HG03139 (cell line): ENCODE measurements around the gene RFX3.
"Not testable (repeated sequence)": the region's sequence is repeated elsewhere in the genome, so short reads cannot be mapped to it uniquely, and the experiment has no call there.

Experiments used
- ATAC-seq: cut with Tn5 transposase; IDR thresholded peaks from one replicate; pipeline ENCODE4 v1.9.1; 2021; ENCODE audit not compliant: unreplicated experiment

RFX3 gene

DNA sequence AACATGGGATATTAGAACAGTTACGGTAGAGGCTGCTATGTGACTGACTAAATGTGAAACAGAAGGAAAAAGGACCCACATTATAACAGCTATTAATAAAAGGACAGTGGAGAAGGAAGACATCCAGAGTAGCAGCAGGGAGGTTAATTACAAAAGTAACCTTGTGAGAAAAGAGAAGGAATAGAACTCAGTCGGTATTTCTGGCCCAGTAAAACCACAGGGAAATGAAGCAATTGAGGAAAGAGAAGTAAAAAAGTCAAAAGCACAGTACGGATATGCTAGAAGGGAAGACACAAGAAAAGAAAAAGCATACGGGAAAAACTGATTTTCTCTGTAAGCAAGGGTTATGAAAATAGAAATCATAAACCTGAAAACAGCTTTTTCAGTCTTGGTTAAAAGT lies 164.7 kb downstream of the RFX3 start:
- ATAC-seq, result no peak

- no peak for ATAC-seq
Observed at GRCh38 chr9:3360245-3360644, 165.6 kb downstream of the RFX3 start.

- no peak for ATAC-seq
Observed at GRCh38 chr9:3359778-3360177, 166.0 kb downstream of the RFX3 start.

GRCh38 chr9:3359048-3359692 lies 166.6 kb downstream of the RFX3 start:
- ATAC-seq, result no peak

DNA sequence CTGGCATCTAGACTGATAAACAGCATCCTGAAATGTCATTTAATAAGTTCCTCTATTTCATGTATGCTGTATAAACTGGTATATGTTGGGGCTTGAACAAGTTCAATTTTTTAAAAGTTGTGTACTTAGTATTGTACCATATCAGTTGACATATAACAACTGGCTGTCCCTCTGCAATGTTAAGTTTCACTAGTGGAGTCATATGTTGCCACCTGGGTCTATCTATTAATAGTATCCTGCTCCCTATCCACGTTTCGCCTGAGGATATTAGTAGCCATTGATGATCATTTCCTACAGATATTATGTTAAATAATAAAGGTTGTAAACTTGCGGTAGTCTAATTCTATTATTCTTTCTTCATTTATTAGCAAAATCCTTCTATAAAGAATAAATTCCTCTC lies 177.6 kb downstream of the RFX3 start:
- ATAC-seq, result no peak

DNA sequence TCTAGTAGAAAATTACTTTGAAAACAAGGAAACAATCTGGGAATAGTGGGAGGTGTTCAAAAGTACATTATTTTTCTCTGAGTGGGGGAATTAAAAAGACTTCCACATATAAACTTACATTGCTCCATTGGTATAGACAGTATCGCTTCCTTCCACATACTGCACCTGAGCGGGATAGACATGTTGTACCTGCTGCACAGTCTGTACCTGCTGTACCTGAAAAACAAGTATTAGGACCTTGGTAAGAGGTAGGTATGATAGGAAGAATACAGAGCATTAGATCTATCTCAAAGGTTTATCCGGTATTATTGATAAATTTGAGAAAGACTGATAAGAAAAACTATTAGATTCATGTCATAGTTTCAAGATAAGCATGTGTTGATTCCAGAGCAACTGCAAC lies 179.3 kb downstream of the RFX3 start:
- no peak for ATAC-seq

- no peak for ATAC-seq
Observed at GRCh38 chr9:3343671-3344070, 182.1 kb downstream of the RFX3 start.

DNA sequence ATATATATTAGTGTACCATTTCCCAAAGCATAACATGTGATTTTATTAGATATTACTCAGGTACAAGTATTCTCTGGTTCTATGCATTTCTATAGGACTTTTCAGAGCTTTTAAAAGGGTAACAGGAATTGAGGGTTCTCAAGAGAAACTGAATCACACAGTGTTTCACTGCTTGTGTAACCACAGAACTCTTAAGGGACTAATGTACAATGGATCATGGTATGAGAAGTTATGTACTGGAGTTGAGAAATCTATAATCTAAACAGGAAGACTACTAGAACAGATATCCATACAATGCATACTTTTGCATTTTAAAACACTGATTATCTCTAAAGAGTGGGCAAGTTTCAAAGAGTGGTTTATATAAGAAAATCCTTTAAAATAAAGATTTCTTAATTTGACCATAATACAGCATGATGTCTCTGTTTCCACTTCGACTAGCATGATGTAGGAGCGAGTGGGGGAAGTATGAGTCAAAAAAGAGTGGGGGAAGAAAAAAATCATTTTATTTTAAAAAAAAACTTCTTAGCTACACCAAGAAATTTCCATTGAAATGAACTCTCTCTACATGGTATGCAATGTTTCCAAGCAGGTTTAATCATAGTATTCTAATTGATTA lies 183.5 kb downstream of the RFX3 start:
- ATAC-seq, result no peak

DNA sequence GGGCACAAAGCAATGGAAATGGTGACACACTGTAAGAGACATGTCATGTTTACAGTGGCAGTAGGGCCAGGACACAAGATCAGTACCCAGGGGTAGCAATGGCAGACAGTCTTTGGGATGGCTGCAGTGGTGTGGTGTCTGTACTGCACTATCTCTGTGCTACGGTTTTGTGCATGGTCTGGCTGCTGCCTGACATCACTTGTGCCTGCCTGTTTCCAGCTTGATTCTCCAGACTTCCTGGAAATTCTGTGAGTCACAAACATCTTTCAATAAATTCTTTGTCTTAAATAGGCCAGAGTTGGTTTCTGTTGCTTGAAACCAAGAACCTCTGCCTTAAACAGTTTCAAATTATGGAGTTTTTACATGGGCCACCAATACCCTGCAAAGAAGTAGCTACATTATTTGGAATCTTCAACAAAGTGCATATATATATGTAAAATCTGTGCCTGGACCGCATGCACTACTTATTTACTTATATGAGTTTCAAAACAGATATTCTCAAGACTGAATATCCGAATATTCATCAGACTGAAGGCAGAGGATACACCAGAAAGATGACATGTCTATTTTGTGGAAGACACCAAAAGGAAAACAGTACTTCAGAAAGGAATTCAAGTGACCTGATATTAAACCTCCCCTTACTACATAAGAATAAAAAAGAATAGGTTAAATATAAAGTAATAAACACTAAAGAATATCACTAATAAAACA lies 188.1 kb downstream of the RFX3 start:
- no peak for ATAC-seq

- ATAC-seq, result no peak
Observed at GRCh38 chr9:3336951-3337350, 188.8 kb downstream of the RFX3 start.

DNA sequence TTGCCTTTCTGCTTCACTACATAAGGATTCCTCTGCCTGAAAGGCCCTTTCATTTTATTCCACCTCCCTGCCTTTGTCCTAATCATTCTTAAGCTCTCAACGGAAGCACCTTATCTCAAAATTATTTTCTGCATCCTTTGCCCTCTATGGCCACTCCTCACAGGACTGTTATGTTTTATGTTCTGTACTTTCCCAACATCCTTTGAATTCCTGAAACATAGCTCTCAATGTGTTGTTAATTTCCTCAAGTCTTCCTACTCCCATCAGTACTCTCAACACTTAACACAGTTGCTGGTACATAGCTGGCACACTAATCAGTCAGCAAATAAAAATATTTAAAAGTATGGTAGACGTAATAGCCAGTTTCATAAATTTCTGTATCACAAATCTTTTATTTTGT lies 193.0 kb downstream of the RFX3 start:
- ATAC-seq, result no peak

GRCh38 chr9:3331801-3332200 lies 194.0 kb downstream of the RFX3 start:
- no peak for ATAC-seq

GRCh38 chr9:3330792-3331420 lies 194.9 kb downstream of the RFX3 start:
- ATAC-seq, result no peak

- no peak for ATAC-seq
Observed at GRCh38 chr9:3329361-3329760, 196.4 kb downstream of the RFX3 start.

DNA sequence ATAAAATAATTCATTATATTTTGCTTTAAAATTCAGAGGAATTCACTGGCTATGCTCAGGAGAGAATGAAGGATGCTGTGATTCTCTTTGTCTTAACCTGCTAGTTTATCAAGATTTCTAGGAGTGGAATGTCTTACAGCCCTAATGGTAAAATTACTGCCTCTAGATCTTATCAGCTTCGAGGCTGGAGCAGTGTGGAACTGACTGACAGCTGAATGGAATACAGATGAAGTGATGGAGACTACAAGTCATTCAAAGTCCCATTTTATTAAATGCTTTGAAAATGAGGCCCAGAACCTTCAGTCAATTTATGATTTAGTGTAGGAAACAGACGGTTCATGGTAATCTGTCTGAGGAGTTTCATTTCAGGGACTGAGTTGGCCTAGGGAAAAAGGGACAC lies 202.1 kb downstream of the RFX3 start:
- ATAC-seq, result no peak

DNA sequence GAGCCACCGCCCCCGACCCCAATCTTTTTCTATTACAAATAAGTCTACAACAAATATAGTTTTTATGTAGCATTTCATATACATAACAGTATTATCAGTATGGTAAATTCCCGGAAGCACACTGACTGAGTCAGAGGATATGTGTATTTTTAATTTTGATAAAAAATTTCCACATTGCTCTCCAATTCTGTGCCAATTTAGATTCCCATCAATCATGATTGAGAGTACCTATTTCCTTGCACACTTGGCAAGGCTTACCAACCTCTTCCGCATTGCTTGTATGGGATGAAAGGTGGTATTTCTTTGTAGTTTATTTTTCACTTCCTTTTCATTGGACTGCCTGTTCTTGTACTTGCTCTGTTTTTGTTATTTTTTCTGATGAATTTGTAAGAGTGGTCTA lies 204.6 kb downstream of the RFX3 start:
- no peak for ATAC-seq

GRCh38 chr9:3312595-3312994 lies 213.2 kb downstream of the RFX3 start:
- ATAC-seq, result not testable (repeated sequence)

DNA sequence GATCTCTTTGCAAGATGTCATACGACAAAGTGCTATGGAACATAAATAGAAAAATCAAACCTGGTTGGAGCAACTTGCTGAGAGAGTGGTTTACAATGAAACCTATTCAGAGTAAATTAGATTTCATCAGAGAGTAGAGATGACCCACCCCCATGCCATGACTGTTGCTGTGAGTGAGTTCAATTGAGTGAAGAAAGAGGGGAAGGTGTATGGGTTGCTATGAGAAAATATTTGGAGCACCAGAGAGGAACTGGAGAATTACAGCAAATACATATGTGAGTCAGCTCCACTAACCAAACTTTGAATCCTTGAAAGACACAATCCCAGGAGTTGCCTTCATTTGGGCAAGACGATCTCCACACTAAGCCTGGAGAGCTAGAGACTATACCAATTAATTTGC lies 217.2 kb downstream of the RFX3 start:
- no peak for ATAC-seq

GRCh38 chr9:3304388-3304787 lies 221.4 kb downstream of the RFX3 start:
- ATAC-seq, result not testable (repeated sequence)

- ATAC-seq, result peak; percentile 98
Observed at GRCh38 chr9:3299872-3300271, 225.9 kb downstream of the RFX3 start.

- no peak for ATAC-seq
Observed at GRCh38 chr9:3296536-3296935, 229.3 kb downstream of the RFX3 start.

GRCh38 chr9:3292311-3292710 lies 233.5 kb downstream of the RFX3 start:
- ATAC-seq, result no peak
